ENCODE data around the gene SORL1-AS1.

Gene SORL1-AS1

DNA sequence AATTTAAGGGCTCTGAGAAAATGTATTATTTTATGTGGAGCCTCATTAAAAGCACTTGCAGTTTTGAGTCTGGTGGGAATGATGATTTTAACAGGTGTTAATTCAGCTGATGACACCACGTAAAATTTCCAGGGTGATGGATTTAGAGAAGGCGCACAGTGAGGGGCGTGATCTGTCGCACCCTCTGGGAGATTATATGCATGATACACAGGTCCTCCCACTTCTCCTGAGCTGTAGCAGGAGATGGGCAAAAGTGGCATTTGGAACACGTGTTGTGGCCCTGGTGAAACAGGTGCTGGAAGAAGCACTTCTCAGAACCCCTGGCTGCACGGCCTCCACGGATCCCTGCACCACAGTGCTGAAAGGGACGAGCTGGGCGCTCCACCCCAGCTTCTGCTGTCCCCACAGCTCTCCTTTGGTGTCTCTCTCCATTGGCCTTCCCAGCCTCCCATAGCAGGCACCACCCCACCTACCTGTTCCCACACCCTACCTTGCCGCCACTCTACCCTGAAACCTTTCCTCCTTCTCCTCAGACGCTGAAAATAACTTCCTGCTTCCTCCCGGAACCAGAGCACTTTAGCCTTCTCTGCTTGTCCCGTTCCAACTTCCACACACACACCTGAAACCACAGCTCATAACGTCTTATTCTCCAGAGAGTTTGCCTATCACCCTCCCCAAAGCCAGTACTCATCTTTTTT lies 7.5 kb downstream of the SORL1-AS1 start (continued):
- TF ChIP-seq POLR2AphosphoS2 (IDR thresholded peaks at IDR 0.05; ENCODE audit: low read depth, low read length) = no peak
- TF ChIP-seq, protein P1, sequence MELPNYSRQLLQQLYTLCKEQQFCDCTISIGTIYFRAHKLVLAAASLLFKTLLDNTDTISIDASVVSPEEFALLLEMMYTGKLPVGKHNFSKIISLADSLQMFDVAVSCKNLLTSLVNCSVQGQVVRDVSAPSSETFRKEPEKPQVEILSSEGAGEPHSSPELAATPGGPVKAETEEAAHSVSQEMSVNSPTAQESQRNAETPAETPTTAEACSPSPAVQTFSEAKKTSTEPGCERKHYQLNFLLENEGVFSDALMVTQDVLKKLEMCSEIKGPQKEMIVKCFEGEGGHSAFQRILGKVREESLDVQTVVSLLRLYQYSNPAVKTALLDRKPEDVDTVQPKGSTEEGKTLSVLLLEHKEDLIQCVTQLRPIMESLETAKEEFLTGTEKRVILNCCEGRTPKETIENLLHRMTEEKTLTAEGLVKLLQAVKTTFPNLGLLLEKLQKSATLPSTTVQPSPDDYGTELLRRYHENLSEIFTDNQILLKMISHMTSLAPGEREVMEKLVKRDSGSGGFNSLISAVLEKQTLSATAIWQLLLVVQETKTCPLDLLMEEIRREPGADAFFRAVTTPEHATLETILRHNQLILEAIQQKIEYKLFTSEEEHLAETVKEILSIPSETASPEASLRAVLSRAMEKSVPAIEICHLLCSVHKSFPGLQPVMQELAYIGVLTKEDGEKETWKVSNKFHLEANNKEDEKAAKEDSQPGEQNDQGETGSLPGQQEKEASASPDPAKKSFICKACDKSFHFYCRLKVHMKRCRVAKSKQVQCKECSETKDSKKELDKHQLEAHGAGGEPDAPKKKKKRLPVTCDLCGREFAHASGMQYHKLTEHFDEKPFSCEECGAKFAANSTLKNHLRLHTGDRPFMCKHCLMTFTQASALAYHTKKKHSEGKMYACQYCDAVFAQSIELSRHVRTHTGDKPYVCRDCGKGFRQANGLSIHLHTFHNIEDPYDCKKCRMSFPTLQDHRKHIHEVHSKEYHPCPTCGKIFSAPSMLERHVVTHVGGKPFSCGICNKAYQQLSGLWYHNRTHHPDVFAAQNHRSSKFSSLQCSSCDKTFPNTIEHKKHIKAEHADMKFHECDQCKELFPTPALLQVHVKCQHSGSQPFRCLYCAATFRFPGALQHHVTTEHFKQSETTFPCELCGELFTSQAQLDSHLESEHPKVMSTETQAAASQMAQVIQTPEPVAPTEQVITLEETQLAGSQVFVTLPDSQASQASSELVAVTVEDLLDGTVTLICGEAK (IDR thresholded peaks at IDR 0.05; ENCODE audit: borderline replicate concordance) = no peak
- TF ChIP-seq CBFB (IDR thresholded peaks at IDR 0.05; ENCODE audit: low read depth) = 0 out of 2 replicates have a peak, but pooled peaks have one; percentile 5
- 0 out of 2 replicates have a peak, but pooled peaks have one; percentile 21 for TF ChIP-seq GATAD2B (conservative IDR thresholded peaks at IDR 0.05; ENCODE audit: low read depth)
- TF ChIP-seq RUNX3 (IDR thresholded peaks at IDR 0.05; ENCODE audit: low read length) = no peak
- no peak for TF ChIP-seq RFX5 (IDR thresholded peaks at IDR 0.05; ENCODE audit: low read depth, low read length)
- TF ChIP-seq STAT1 (conservative IDR thresholded peaks at IDR 0.05) = no peak
- no peak for TF ChIP-seq CHD1 (IDR thresholded peaks at IDR 0.05; ENCODE audit: low read depth, low read length)
- peak in 1 of 2 experiments; percentile 20; a peak in 1 of 4 replicates for TF ChIP-seq BHLHE40 (IDR thresholded peaks at IDR 0.05; ENCODE audit: borderline replicate concordance in 1 of 2, low read depth in 2 of 2, low read length in 1 of 2)
- no peak for TF ChIP-seq ZSCAN29 (IDR thresholded peaks at IDR 0.05)
- TF ChIP-seq SPI1 (IDR thresholded peaks at IDR 0.05; ENCODE audit: borderline replicate concordance, insufficient read depth, low read depth, low read length) = peak; percentile 7; the same call in 1 of the 2 replicates
- TF ChIP-seq RAD51 (IDR thresholded peaks at IDR 0.05) = no peak
- peak; percentile 69; the same call in 1 of the 2 replicates for TF ChIP-seq NBN (IDR thresholded peaks at IDR 0.05)
- TF ChIP-seq MLLT1 (IDR thresholded peaks at IDR 0.05) = peak; percentile 76
- peak; percentile 53 for TF ChIP-seq MEF2B (IDR thresholded peaks at IDR 0.05; ENCODE audit: partially characterized antibody, poor library complexity, severe bottlenecking)
- TF ChIP-seq LARP7 (IDR thresholded peaks at IDR 0.05) = peak; percentile 46; the same call in 1 of the 2 replicates
- no peak for TF ChIP-seq SMC3 (IDR thresholded peaks at IDR 0.05; ENCODE audit: borderline replicate concordance, low read length)
- no peak for TF ChIP-seq PBX3 (IDR thresholded peaks at IDR 0.05; ENCODE audit: insufficient replicate concordance, low read depth, low read length)
- TF ChIP-seq CEBPB (IDR thresholded peaks at IDR 0.05; ENCODE audit: borderline replicate concordance in 1 of 2, low read depth in 2 of 2, low read length in 2 of 2) = no peak
- no peak for TF ChIP-seq PRDM15 (CRISPR knock-in tag; IDR thresholded peaks at IDR 0.05)
